HAP-1 (cell line): ENCODE data around the gene GCAT.
"Not testable (repeated sequence)": the region's sequence is repeated elsewhere in the genome, so short reads cannot be mapped to it uniquely, and the experiment has no call there.

ENCODE experiments used
- DNase-seq, 2 experiments: peaks; one replicate each; pipeline ENCODE4 v3.0.0-alpha.2; 2016 to 2020; ENCODE audit warnings: low spot score in 2 of 2
- H3K27me3 ChIP-seq: fragments of 250-450 bp; sonication (Bioruptor Pico); 2 replicates; pipeline ENCODE4 v1.5.1; 2020; ENCODE audit warnings: low read depth, mild to moderate bottlenecking, moderate library complexity
- H3K36me3 ChIP-seq: fragments of 250-450 bp; sonication (Bioruptor Pico); replicated peaks from 2 replicates; pipeline ENCODE4 v1.5.1; 2020; ENCODE audit warnings: mild to moderate bottlenecking
- H3K4me1 ChIP-seq: fragments of 250-450 bp; sonication (Bioruptor Pico); 2 replicates; pipeline ENCODE4 v1.5.1; 2020; ENCODE audit warnings: mild to moderate bottlenecking
- H3K4me3 ChIP-seq: fragments of 250-450 bp; sonication (Bioruptor Pico); 2 replicates; pipeline ENCODE4 v1.5.1; 2020; ENCODE audit warnings: mild to moderate bottlenecking, moderate library complexity
- H3K9me3 ChIP-seq: fragments of 250-450 bp; sonication (Bioruptor Pico); 2 replicates; pipeline ENCODE4 v1.5.1; 2020; ENCODE audit warnings: mild to moderate bottlenecking, moderate library complexity
- in situ Hi-C: fragments of 300-500 bp; cut with MboI; formaldehyde crosslinking; loops from 3 replicates; pipeline ENCODE4 v1.14.3; 2020; ENCODE audit warnings: low sequenced_read_pairs, inconsistent platforms, mixed read lengths

Gene GCAT

GRCh38 chr22:37774728-37775127 lies 33.0 kb upstream of the GCAT start:
- peaks cover 10% of the 10 kb centered on the region for H3K4me1 ChIP-seq
- H3K36me3 ChIP-seq = peaks cover 13% of the 10 kb centered on the region
- no peaks in the 10 kb centered on the region for H3K27me3 ChIP-seq
- H3K9me3 ChIP-seq = no peaks in the 10 kb centered on the region
- no peak overlapping the region for H3K4me3 ChIP-seq
- in situ Hi-C loops = no loop called here
- DNase-seq = no peak

- H3K27me3 ChIP-seq = no peaks in the 10 kb centered on the region
- in situ Hi-C loops = no loop called here
- DNase-seq = no peak
- H3K9me3 ChIP-seq = no peaks in the 10 kb centered on the region
- peaks cover 11% of the 10 kb centered on the region for H3K36me3 ChIP-seq
- no peak overlapping the region for H3K4me3 ChIP-seq
- peaks cover 10% of the 10 kb centered on the region for H3K4me1 ChIP-seq
These were observed 31.7 kb upstream of the GCAT start for GRCh38 chr22:37775785-37776638.

- in situ Hi-C loops = no loop called here
- DNase-seq = no peak
- peaks cover 7% of the 10 kb centered on the region for H3K36me3 ChIP-seq
- H3K4me3 ChIP-seq = no peak overlapping the region
- peaks cover 10% of the 10 kb centered on the region for H3K4me1 ChIP-seq
- no peaks in the 10 kb centered on the region for H3K9me3 ChIP-seq
- H3K27me3 ChIP-seq = no peaks in the 10 kb centered on the region
These were observed 31.1 kb upstream of the GCAT start for GRCh38 chr22:37776639-37777005.

- no peak overlapping the region for H3K4me3 ChIP-seq
- H3K9me3 ChIP-seq = no peaks in the 10 kb centered on the region
- in situ Hi-C loops = no loop called here
- H3K27me3 ChIP-seq = no peaks in the 10 kb centered on the region
- DNase-seq = peak; percentile 56 to 74
- H3K4me1 ChIP-seq = peaks cover 10% of the 10 kb centered on the region
- H3K36me3 ChIP-seq = peaks cover 3% of the 10 kb centered on the region
These were observed 30.5 kb upstream of the GCAT start for GRCh38 chr22:37777122-37777687.

- in situ Hi-C loops = no loop called here
- H3K4me1 ChIP-seq = peaks cover 10% of the 10 kb centered on the region
- H3K36me3 ChIP-seq = no peaks in the 10 kb centered on the region; the same call in 1 of the 2 replicates
These were observed 29.2 kb upstream of the GCAT start for GRCh38 chr22:37778370-37779009.

GRCh38 chr22:37781434-37782059 lies 26.2 kb upstream of the GCAT start:
- in situ Hi-C loops = no loop called here
- Histone ChIP-seq H3K9me3 (no peaks in the 10 kb centered on the region), H3K27me3 (no peaks in the 10 kb centered on the region), H3K4me3 (no peak overlapping the region), H3K4me1 (peaks cover 8% of the 10 kb centered on the region), H3K36me3 (no peaks in the 10 kb centered on the region)
- DNase-seq = no peak

More at GRCh38 chr22:37778370-37779009, 29.2 kb upstream of the GCAT start:
- Histone ChIP-seq H3K9me3 (no peaks in the 10 kb centered on the region), H3K27me3 (no peaks in the 10 kb centered on the region), H3K4me3 (no peak overlapping the region)
- no peak for DNase-seq

- Histone ChIP-seq H3K4me3 (no peak overlapping the region), H3K36me3 (no peaks in the 10 kb centered on the region), H3K27me3 (no peaks in the 10 kb centered on the region), H3K9me3 (no peaks in the 10 kb centered on the region), H3K4me1 (no peaks in the 10 kb centered on the region; the same call in 1 of the 2 replicates)
- in situ Hi-C loops = no loop called here
- no peak for DNase-seq
These were observed 25.2 kb upstream of the GCAT start for GRCh38 chr22:37782340-37783168.

- no peak for DNase-seq
- Histone ChIP-seq H3K27me3 (no peaks in the 10 kb centered on the region), H3K36me3 (no peaks in the 10 kb centered on the region), H3K4me3 (no peak overlapping the region), H3K4me1 (no peaks in the 10 kb centered on the region), H3K9me3 (no peaks in the 10 kb centered on the region)
- in situ Hi-C loops = no loop called here
These were observed 22.8 kb upstream of the GCAT start for GRCh38 chr22:37784829-37785495.

- in situ Hi-C loops = no loop called here
These were observed 17.5 kb upstream of the GCAT start for GRCh38 chr22:37790234-37790633.

GRCh38 chr22:37792494-37792893 lies 15.2 kb upstream of the GCAT start:
- DNase-seq = no peak
- no peaks in the 10 kb centered on the region for H3K36me3 ChIP-seq

More at GRCh38 chr22:37790234-37790633, 17.5 kb upstream of the GCAT start:
- Histone ChIP-seq H3K4me3 (no peak overlapping the region), H3K36me3 (no peaks in the 10 kb centered on the region), H3K27me3 (no peaks in the 10 kb centered on the region), H3K9me3 (no peaks in the 10 kb centered on the region), H3K4me1 (no peaks in the 10 kb centered on the region)
- DNase-seq = no peak

GRCh38 chr22:37794376-37794775 lies 13.4 kb upstream of the GCAT start:
- Histone ChIP-seq H3K27me3 (no peaks in the 10 kb centered on the region), H3K4me3 (no peak overlapping the region), H3K4me1 (no peaks in the 10 kb centered on the region), H3K36me3 (no peaks in the 10 kb centered on the region), H3K9me3 (no peaks in the 10 kb centered on the region)
- in situ Hi-C loops = no loop called here
- DNase-seq = no peak

More at GRCh38 chr22:37792494-37792893, 15.2 kb upstream of the GCAT start:
- no peak overlapping the region for H3K4me3 ChIP-seq
- in situ Hi-C loops = no loop called here
- no peaks in the 10 kb centered on the region for H3K27me3 ChIP-seq
- H3K4me1 ChIP-seq = no peaks in the 10 kb centered on the region
- no peaks in the 10 kb centered on the region for H3K9me3 ChIP-seq

- in situ Hi-C loops = no loop called here
- no peak for DNase-seq
- Histone ChIP-seq H3K27me3 (no peaks in the 10 kb centered on the region), H3K9me3 (no peaks in the 10 kb centered on the region), H3K36me3 (no peaks in the 10 kb centered on the region), H3K4me1 (no peaks in the 10 kb centered on the region), H3K4me3 (no peak overlapping the region)
These were observed 11.7 kb upstream of the GCAT start for GRCh38 chr22:37796079-37796478.

- in situ Hi-C loops, H3K9me3 ChIP-seq, H3K27me3 ChIP-seq, H3K36me3 ChIP-seq, H3K4me1 ChIP-seq, DNase-seq, H3K4me3 ChIP-seq: not testable (repeated sequence)
These were observed 10.5 kb upstream of the GCAT start for GRCh38 chr22:37797259-37797658.
